ENCODE measurements around the gene MAP7D1. TPM values are rescaled to one million over a fixed set of nuclear protein-coding genes. Genes with fewer than 3 reads are reported as not detected.

Gene MAP7D1
- total and polyA plus RNA-seq, 2 of the 13 experiments (the other 11 are each of a cell fraction or from before 2014, with no cell fraction given): 5.6 to 7.2 TPM

GRCh38 chr1:36224537-36225282 lies 68.8 kb downstream of the MAP7D1 start (continued):
- TF ChIP-seq, protein P1, sequence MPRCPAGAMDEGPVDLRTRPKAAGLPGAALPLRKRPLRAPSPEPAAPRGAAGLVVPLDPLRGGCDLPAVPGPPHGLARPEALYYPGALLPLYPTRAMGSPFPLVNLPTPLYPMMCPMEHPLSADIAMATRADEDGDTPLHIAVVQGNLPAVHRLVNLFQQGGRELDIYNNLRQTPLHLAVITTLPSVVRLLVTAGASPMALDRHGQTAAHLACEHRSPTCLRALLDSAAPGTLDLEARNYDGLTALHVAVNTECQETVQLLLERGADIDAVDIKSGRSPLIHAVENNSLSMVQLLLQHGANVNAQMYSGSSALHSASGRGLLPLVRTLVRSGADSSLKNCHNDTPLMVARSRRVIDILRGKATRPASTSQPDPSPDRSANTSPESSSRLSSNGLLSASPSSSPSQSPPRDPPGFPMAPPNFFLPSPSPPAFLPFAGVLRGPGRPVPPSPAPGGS (CRISPR knock-in tag; IDR thresholded peaks at IDR 0.05): 0 out of 2 replicates have a peak, but pooled peaks have one; percentile 7
- TF ChIP-seq, protein P2, sequence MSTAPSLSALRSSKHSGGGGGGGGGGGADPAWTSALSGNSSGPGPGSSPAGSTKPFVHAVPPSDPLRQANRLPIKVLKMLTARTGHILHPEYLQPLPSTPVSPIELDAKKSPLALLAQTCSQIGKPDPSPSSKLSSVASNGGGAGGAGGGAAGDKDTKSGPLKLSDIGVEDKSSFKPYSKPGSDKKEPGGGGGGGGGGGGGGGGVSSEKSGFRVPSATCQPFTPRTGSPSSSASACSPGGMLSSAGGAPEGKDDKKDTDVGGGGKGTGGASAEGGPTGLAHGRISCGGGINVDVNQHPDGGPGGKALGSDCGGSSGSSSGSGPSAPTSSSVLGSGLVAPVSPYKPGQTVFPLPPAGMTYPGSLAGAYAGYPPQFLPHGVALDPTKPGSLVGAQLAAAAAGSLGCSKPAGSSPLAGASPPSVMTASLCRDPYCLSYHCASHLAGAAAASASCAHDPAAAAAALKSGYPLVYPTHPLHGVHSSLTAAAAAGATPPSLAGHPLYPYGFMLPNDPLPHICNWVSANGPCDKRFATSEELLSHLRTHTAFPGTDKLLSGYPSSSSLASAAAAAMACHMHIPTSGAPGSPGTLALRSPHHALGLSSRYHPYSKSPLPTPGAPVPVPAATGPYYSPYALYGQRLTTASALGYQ (CRISPR knock-in tag; IDR thresholded peaks at IDR 0.05): 0 out of 2 replicates have a peak, but pooled peaks have one; percentile 7
- peak; percentile 86 for TF ChIP-seq ZFX (CRISPR knock-in tag; IDR thresholded peaks at IDR 0.05; ENCODE audit: low read depth)
- peak; percentile 60 for TF ChIP-seq MXD1 (CRISPR knock-in tag; IDR thresholded peaks at IDR 0.05)
- TF ChIP-seq POLR2G (IDR thresholded peaks at IDR 0.05; ENCODE audit: low read depth, low read length): peak; percentile 39
- TF ChIP-seq ZFP62 (CRISPR knock-in tag; IDR thresholded peaks at IDR 0.05): no peak
- TF ChIP-seq, protein P3, sequence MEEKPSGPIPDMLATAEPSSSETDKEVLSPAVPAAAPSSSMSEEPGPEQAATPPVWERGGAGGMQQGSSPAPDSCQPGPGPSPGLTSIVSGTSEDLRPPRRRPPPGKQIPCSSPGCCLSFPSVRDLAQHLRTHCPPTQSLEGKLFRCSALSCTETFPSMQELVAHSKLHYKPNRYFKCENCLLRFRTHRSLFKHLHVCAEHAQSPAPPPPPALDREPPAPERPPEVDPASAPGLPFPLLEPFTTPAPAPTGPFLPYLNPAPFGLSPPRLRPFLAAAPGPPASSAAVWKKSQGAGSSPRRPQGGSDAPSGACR (CRISPR knock-in tag; IDR thresholded peaks at IDR 0.05): 0 out of 2 replicates have a peak, but pooled peaks have one; percentile 19
- peak; percentile 67; the same call in 1 of the 2 replicates for TF ChIP-seq ZNF558 (CRISPR knock-in tag; IDR thresholded peaks at IDR 0.05; ENCODE audit: borderline replicate concordance)
- TF ChIP-seq, protein P4, sequence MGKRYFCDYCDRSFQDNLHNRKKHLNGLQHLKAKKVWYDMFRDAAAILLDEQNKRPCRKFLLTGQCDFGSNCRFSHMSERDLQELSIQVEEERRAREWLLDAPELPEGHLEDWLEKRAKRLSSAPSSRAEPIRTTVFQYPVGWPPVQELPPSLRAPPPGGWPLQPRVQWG (CRISPR knock-in tag; IDR thresholded peaks at IDR 0.05; ENCODE audit: borderline replicate concordance, low read depth): no peak
- TF ChIP-seq ZNF331 (CRISPR knock-in tag; IDR thresholded peaks at IDR 0.05): peak; percentile 41; the same call in 1 of the 2 replicates
- TF ChIP-seq, protein P5, sequence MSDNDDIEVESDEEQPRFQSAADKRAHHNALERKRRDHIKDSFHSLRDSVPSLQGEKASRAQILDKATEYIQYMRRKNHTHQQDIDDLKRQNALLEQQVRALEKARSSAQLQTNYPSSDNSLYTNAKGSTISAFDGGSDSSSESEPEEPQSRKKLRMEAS (IDR thresholded peaks at IDR 0.05): peak; percentile 56; the same call in 1 of the 2 replicates
- TF ChIP-seq, protein P6, sequence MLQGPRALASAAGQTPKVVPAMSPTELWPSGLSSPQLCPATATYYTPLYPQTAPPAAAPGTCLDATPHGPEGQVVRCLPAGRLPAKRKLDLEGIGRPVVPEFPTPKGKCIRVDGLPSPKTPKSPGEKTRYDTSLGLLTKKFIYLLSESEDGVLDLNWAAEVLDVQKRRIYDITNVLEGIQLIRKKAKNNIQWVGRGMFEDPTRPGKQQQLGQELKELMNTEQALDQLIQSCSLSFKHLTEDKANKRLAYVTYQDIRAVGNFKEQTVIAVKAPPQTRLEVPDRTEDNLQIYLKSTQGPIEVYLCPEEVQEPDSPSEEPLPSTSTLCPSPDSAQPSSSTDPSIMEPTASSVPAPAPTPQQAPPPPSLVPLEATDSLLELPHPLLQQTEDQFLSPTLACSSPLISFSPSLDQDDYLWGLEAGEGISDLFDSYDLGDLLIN (CRISPR knock-in tag; IDR thresholded peaks at IDR 0.05; ENCODE audit: borderline replicate concordance): peak; percentile 65; the same call in 1 of the 2 replicates
- TF ChIP-seq ZNF431 (CRISPR knock-in tag; IDR thresholded peaks at IDR 0.05; ENCODE audit: borderline replicate concordance, low read depth): no peak
- no peak for TF ChIP-seq XRCC5 (optimal IDR thresholded peaks at IDR 0.05; ENCODE audit: low read length)
- TF ChIP-seq STAG1 (CRISPR knock-in tag; IDR thresholded peaks at IDR 0.05): 0 out of 2 replicates have a peak, but pooled peaks have one; percentile 14
- no peak for TF ChIP-seq PLSCR1 (CRISPR knock-in tag; IDR thresholded peaks at IDR 0.05; ENCODE audit: borderline replicate concordance)
- no peak for TF ChIP-seq ZNF879 (CRISPR knock-in tag; IDR thresholded peaks at IDR 0.05)
- no peak for TF ChIP-seq FOXK1 (CRISPR knock-in tag; IDR thresholded peaks at IDR 0.05; ENCODE audit: borderline replicate concordance, low read depth)
- peak; percentile 47; the same call in 1 of the 2 replicates for TF ChIP-seq FOXC1 (CRISPR knock-in tag; IDR thresholded peaks at IDR 0.05; ENCODE audit: borderline replicate concordance)
- TF ChIP-seq GABPA (IDR thresholded peaks at IDR 0.05; ENCODE audit: low read depth, low read length): no peak
- peak; percentile 42; the same call in 1 of the 2 replicates for TF ChIP-seq GABPA (CRISPR knock-in tag; IDR thresholded peaks at IDR 0.05; ENCODE audit: low read depth)
